EL (cell line): Measurements from ENCODE around the gene GFPT2.

Experiments used
- DNase-seq: peaks from one replicate; pipeline ENCODE4 v3.0.0-alpha.2; 2016

The GFPT2 gene

GRCh38 chr5:180378438-180379344 lies 25.6 kb upstream of the GFPT2 start:
- no peak for DNase-seq

- DNase-seq = no peak
Measured at GRCh38 chr5:180377556-180378197, 24.5 kb upstream of the GFPT2 start.

GRCh38 chr5:180376511-180376910 lies 23.4 kb upstream of the GFPT2 start:
- DNase-seq = no peak

GRCh38 chr5:180375955-180376354 lies 22.8 kb upstream of the GFPT2 start:
- no peak for DNase-seq

- no peak for DNase-seq
Measured at GRCh38 chr5:180375291-180375690, 22.2 kb upstream of the GFPT2 start.

GRCh38 chr5:180373870-180374269 lies 20.7 kb upstream of the GFPT2 start:
- DNase-seq = no peak

- DNase-seq = no peak
Measured at GRCh38 chr5:180373454-180373853, 20.3 kb upstream of the GFPT2 start.

- DNase-seq = no peak
Measured at GRCh38 chr5:180371949-180372348, 18.8 kb upstream of the GFPT2 start.

- DNase-seq = no peak
Measured at GRCh38 chr5:180370861-180371641, 17.9 kb upstream of the GFPT2 start.

GRCh38 chr5:180367991-180368390 lies 14.9 kb upstream of the GFPT2 start:
- no peak for DNase-seq

- DNase-seq = no peak
Measured at GRCh38 chr5:180367300-180367699, 14.2 kb upstream of the GFPT2 start.

- peak; percentile 29 for DNase-seq
Measured at GRCh38 chr5:180366326-180366725, 13.2 kb upstream of the GFPT2 start.

- no peak for DNase-seq
Measured at GRCh38 chr5:180365829-180366228, 12.7 kb upstream of the GFPT2 start.

- no peak for DNase-seq
Measured at GRCh38 chr5:180364306-180364856, 11.2 kb upstream of the GFPT2 start.

GRCh38 chr5:180360078-180360957 lies 7.2 kb upstream of the GFPT2 start:
- DNase-seq = no peak

GRCh38 chr5:180358694-180359093 lies 5.6 kb upstream of the GFPT2 start:
- no peak for DNase-seq

GRCh38 chr5:180358179-180358578 lies 5.0 kb upstream of the GFPT2 start:
- no peak for DNase-seq

GRCh38 chr5:180354966-180355365 lies 1.8 kb upstream of the GFPT2 start:
- DNase-seq = no peak

GRCh38 chr5:180353980-180354452 lies 880 bp upstream of the GFPT2 start:
- no peak for DNase-seq

- DNase-seq = no peak
Measured at GRCh38 chr5:180352116-180353047, 754 bp downstream of the GFPT2 start.
